Esophagus muscularis mucosa (tissue), 4 donors: ENCODE data around the gene SLC25A48. TPM values are rescaled to one million over a fixed set of nuclear protein-coding genes. Genes with fewer than 3 reads are reported as not detected.

Source experiments
- DNase-seq: peaks from one replicate; pipeline ENCODE4 v3.0.0-alpha.2; 2017; ENCODE audit errors: extremely low spot score
- H3K27ac ChIP-seq, 4 donors: fragments of 200-600 bp; sonication (generic); replicated peaks in 1 of 4; 1 replicate in 3 of 4; 2 replicates in 1 of 4; pipeline ENCODE4 v1.5.1; 2016 to 2019; ENCODE audit warnings: mild to moderate bottlenecking in 1 of 4
- H3K27me3 ChIP-seq, 4 donors: fragments of 200-600 bp; sonication (generic); one replicate each; pipeline versions ENCODE4 v1.5.1 to v1.6.0; 2016 to 2019
- H3K36me3 ChIP-seq, 4 donors: fragments of 200-600 bp; sonication (generic); one replicate each; pipeline ENCODE4 v1.5.1; 2016 to 2019
- H3K4me1 ChIP-seq, 4 donors: fragments of 200-600 bp; sonication (generic); one replicate each; pipeline ENCODE4 v1.5.1; 2016 to 2019
- H3K4me3 ChIP-seq, 4 donors: fragments of 200-600 bp; sonication (generic); 1 replicate in 2 of 4; 2 replicates in 2 of 4; pipeline ENCODE4 v1.5.1; 2016 to 2019; ENCODE audit warnings: mild to moderate bottlenecking in 4 of 4, moderate library complexity in 1 of 4
- H3K9me3 ChIP-seq, 4 donors: fragments of 200-600 bp; sonication (generic); 1 replicate in 3 of 4; 2 replicates in 1 of 4; pipeline ENCODE4 v1.5.1; 2016 to 2019
- EP300 ChIP-seq: sonication (generic); formaldehyde crosslinking; IDR thresholded peaks from one replicate; pipeline ENCODE4 v1.6.1; 2017; ENCODE audit warnings: antibody characterized with exemption
- POLR2A ChIP-seq: fragments of 450-650 bp; IDR thresholded peaks from one replicate; pipeline ENCODE4 v1.6.1; 2017; ENCODE audit warnings: antibody characterized with exemption, moderate library complexity, mild to moderate bottlenecking, low read depth
- POLR2AphosphoS5 ChIP-seq, 2 donors: sonication (generic); formaldehyde crosslinking; IDR thresholded peaks; one replicate each; pipeline ENCODE4 v1.6.1; 2017; ENCODE audit warnings: antibody characterized with exemption in 2 of 2
- WGBS: methylation state at CpG from one replicate; pipeline ENCODE4 v1.1.5; 2018; 5-methylcytosine and 5-hydroxymethylcytosine counted together
- intact Hi-C: fragments of 100-400 bp; cut with DNase I; formaldehyde crosslinking; loops from one replicate; pipeline ENCODE4 v1.15.1; 2023
- total RNA-seq, 4 donors: library from RNA; depleted of rRNA; stranded (reverse); fragments of >200 nt; gene quantifications; one replicate each; pipeline versions ENCODE4 v1.1.0 to v1.2.1, GENCODE V29; 2016
- TF ChIP-seq, protein P1 (sequence below), 3 experiments: fragments of 200-600 bp in 2 of 3; fragments of 450-650 bp in 1 of 3; sonication (generic) in 2 of 3; IDR thresholded peaks; one replicate each; pipeline ENCODE4 v1.5.1; 2017 to 2019; ENCODE audit warnings: antibody characterized with exemption in 3 of 3, mild to moderate bottlenecking in 2 of 3, moderate library complexity in 1 of 3

Gene SLC25A48
- total RNA-seq, 4 donors from 2014 or later = 0.40 to 0.42 TPM; not detected in 2

DNA sequence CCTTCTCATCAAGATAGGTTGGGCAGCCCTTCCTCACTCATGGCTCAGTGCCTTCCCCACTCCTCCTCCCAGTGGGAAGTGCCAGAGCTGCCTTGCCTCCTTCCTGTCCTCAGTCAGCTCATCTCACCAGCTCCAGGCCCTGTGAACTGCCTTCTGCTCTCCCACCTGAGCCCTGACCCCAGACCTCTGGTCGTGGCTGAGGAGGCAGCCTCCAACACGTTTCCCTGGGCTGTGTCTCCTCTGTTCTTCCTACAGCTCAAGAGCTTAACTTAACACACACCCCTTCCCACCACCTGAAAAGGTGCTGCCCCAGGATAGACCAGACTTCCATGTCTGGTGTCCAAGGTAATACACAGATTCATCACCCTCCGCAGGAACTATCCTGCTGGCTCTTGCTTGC is 40.0 kb downstream of the SLC25A48 start:
- Histone ChIP-seq H3K27ac (no peak overlapping the region), H3K36me3 (no peaks in the 10 kb centered on the region), H3K9me3 (no peaks in the 10 kb centered on the region), H3K4me3 (no peak overlapping the region), H3K4me1 (peaks cover 8 to 26% (median 25%) of the 10 kb centered on the region in 4 donors), H3K27me3 (no peaks in the 10 kb centered on the region)
- intact Hi-C loops = no loop called here
- DNase-seq = no peak
- TF ChIP-seq POLR2AphosphoS5 (IDR thresholded peaks at IDR 0.05) = no peak
- TF ChIP-seq POLR2A = no peak
- TF ChIP-seq EP300 = no peak
- 91% methylated on average over 3 of the region's 3 CpGs for WGBS

DNA sequence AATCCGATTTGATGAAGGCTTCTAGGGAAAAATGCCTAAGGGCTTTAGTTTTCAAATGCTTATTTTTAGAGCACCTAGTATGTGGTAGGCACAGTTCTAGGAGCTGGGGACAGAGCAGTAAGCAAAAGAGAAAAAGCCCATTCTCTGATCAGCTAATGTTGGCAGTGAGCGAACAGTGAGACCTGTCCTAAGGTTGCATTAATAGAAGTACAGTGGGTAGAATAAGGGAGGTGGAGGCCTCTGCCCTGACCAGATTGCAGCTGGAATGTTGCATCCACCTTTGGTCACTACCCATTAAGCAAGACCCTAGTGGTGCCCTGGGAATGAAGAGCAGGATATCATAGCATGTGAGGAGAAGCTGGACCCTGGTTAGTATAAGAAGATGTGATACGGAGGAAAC is 41.1 kb downstream of the SLC25A48 start:
- no peak for DNase-seq

DNA sequence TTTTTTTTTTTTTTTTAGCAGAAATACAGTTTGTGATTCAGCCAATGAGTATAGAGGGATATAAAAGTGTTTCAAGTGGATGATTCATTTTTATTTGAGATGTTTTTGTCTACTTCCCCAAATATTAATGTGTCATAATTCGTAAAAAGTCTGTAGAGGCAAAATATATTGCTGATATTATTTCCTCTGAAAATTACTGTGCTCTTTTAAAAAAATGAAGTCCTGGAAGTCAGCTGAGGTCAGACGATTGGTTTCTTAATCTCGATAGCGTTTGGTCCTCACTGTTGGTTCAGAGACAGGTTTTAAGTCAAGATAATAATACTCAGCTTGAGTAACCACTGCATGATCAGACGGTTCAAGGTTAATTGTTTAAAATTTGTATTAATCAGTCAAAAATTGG is 41.7 kb downstream of the SLC25A48 start:
- intact Hi-C loops = no loop called here

More for the DNA sequence above, 41.1 kb downstream of the SLC25A48 start:
- H3K4me3 ChIP-seq = no peak overlapping the region
- peaks cover 8 to 36% (median 34%) of the 10 kb centered on the region in 4 donors for H3K4me1 ChIP-seq
- H3K9me3 ChIP-seq = no peaks in the 10 kb centered on the region
- no peaks in the 10 kb centered on the region for H3K36me3 ChIP-seq
- H3K27ac ChIP-seq = no peak overlapping the region
- 85% methylated on average over 3 of the region's 3 CpGs for WGBS
- H3K27me3 ChIP-seq = no peaks in the 10 kb centered on the region
- TF ChIP-seq, protein P1, sequence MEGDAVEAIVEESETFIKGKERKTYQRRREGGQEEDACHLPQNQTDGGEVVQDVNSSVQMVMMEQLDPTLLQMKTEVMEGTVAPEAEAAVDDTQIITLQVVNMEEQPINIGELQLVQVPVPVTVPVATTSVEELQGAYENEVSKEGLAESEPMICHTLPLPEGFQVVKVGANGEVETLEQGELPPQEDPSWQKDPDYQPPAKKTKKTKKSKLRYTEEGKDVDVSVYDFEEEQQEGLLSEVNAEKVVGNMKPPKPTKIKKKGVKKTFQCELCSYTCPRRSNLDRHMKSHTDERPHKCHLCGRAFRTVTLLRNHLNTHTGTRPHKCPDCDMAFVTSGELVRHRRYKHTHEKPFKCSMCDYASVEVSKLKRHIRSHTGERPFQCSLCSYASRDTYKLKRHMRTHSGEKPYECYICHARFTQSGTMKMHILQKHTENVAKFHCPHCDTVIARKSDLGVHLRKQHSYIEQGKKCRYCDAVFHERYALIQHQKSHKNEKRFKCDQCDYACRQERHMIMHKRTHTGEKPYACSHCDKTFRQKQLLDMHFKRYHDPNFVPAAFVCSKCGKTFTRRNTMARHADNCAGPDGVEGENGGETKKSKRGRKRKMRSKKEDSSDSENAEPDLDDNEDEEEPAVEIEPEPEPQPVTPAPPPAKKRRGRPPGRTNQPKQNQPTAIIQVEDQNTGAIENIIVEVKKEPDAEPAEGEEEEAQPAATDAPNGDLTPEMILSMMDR (IDR thresholded peaks at IDR 0.05) = no peak
- TF ChIP-seq POLR2A = no peak
- intact Hi-C loops = no loop called here

DNA sequence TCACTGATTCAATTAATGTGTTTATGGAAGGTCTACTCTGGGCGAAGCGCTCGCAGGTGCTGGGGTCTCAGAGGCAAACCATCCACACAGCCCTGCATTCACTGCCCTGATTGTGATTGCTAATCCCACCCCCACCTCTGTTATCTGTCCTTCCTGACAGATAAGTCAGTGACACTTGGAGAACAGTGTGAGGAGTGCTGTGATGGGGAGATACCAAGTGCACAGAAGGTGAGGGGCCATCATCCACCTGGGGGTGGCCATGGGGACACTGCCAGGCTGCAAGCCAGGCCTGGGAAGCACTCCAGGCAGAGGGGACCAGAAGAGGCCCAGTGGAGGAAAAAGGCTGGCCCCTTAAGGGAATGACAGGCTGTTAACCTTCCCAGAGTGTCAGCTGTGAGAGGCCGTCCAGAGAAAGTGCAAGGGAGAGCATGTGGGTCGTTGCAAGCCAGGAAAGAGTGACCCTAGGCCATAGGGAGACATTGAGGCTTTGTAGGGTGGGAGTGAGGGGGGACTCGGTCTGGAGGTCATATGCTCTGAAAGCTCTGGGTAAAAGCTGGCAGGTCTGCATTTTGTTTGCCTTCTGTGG is 43.2 kb downstream of the SLC25A48 start:
- intact Hi-C loops = no loop called here
- Histone ChIP-seq H3K27me3 (no peaks in the 10 kb centered on the region), H3K36me3 (no peaks in the 10 kb centered on the region), H3K4me3 (no peak overlapping the region), H3K4me1 (peaks cover 14 to 55% (median 50%) of the 10 kb centered on the region in 4 donors), H3K9me3 (no peaks in the 10 kb centered on the region), H3K27ac (peak overlapping the region; percentile 53 to 67 (median 56))
- whole genome bisulfite sequencing = 55% methylated on average over 6 of the region's 6 CpGs
- TF ChIP-seq POLR2AphosphoS5 (IDR thresholded peaks at IDR 0.05) (no peak), EP300 (no peak), POLR2A (no peak)
- TF ChIP-seq, protein P1 (IDR thresholded peaks at IDR 0.05) = no peak
- DNase-seq = no peak

More for the DNA sequence above, 41.7 kb downstream of the SLC25A48 start:
- 67% methylated on average over 5 of the region's 5 CpGs for WGBS
- H3K4me3 ChIP-seq = no peak overlapping the region
- H3K9me3 ChIP-seq = no peaks in the 10 kb centered on the region
- no peaks in the 10 kb centered on the region for H3K27me3 ChIP-seq
- peaks cover 14 to 42% (median 40%) of the 10 kb centered on the region in 4 donors for H3K4me1 ChIP-seq
- TF ChIP-seq, protein P1 (IDR thresholded peaks at IDR 0.05) = no peak
- TF ChIP-seq POLR2AphosphoS5 (IDR thresholded peaks at IDR 0.05) = no peak
- TF ChIP-seq EP300 = no peak
- no peak for TF ChIP-seq POLR2A
- H3K27ac ChIP-seq = no peak overlapping the region
- no peaks in the 10 kb centered on the region for H3K36me3 ChIP-seq
- no peak for DNase-seq

DNA sequence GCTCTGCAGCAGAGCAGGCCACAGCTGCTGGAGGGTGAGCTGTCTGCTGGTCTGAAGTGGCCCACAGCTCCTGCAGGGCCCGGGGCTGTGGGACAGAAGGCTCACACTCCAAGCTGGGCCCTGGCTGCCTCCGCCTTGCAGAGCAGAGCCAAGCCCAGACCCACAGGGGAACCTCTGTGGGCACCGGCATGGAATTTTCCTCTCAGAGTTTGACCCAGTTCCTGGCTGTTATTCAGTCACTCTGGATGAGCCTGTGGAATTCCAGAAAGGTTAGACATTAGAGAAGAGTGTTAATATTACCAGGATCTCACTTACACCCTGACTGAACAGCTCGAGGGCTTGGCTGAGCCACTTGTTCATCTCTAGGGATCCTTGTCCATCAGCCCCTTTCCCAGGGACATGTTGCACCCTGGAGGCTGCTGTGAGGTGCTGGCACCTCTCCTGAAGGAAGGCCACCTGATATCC is 43.7 kb downstream of the SLC25A48 start:
- WGBS = 25% methylated on average over 1 of the region's 4 CpGs
- no peak for DNase-seq
- H3K9me3 ChIP-seq = no peaks in the 10 kb centered on the region
- H3K27ac ChIP-seq = peak overlapping the region; percentile 53 to 67 (median 56)
- H3K36me3 ChIP-seq = no peaks in the 10 kb centered on the region
- H3K27me3 ChIP-seq = no peaks in the 10 kb centered on the region
- no peak overlapping the region for H3K4me3 ChIP-seq
- peaks cover 14 to 55% (median 50%) of the 10 kb centered on the region in 4 donors for H3K4me1 ChIP-seq
- TF ChIP-seq POLR2AphosphoS5 (IDR thresholded peaks at IDR 0.05) = no peak
- TF ChIP-seq, protein P1 (IDR thresholded peaks at IDR 0.05) = no peak
- intact Hi-C loops = no loop called here
